DND-41 (cell line): Measurements from ENCODE around the gene SLC25A26.

ENCODE experiments used
- ATAC-seq: fragments of 200-7000 bp; cut with Tn5 transposase; 3 replicates; pipeline ENCODE4 v1.9.1; 2021; ENCODE audit warnings: low read depth; ENCODE audit not compliant: insufficient read depth
- DNase-seq: peaks from one replicate; pipeline ENCODE4 v3.0.0-alpha.2; 2020
- H2AFZ ChIP-seq: 2 replicates; pipeline ENCODE4 v1.6.0; 2012; ENCODE audit warnings: low read depth, low read length
- H3K27ac ChIP-seq: 2 replicates; pipeline ENCODE4 v1.5.1; 2012; ENCODE audit warnings: low read length, inconsistent platforms
- H3K27me3 ChIP-seq: fragments of 200-600 bp; sonication (generic); 2 replicates; pipeline ENCODE4 v1.6.0; 2012; ENCODE audit warnings: low read length, mild to moderate bottlenecking, inconsistent platforms; ENCODE audit not compliant: insufficient read depth, poor library complexity
- H3K36me3 ChIP-seq: 2 replicates; pipeline ENCODE4 v1.5.1; 2012; ENCODE audit warnings: low read length, inconsistent platforms; ENCODE audit not compliant: insufficient read depth
- H3K4me1 ChIP-seq: 2 replicates; pipeline ENCODE4 v1.5.1; 2012; ENCODE audit warnings: mild to moderate bottlenecking, low read length; ENCODE audit not compliant: insufficient read depth
- H3K4me2 ChIP-seq: 2 replicates; pipeline ENCODE4 v1.6.0; 2012; ENCODE audit warnings: mild to moderate bottlenecking, moderate library complexity, low read length, inconsistent platforms; ENCODE audit not compliant: insufficient read depth
- H3K4me3 ChIP-seq, 2 experiments: fragments of 200-600 bp in 1 of 2; shearing (Covaris generic) in 1 of 2; 2 replicates each; pipeline ENCODE4 v1.5.1; 2012 to 2016; ENCODE audit warnings: inconsistent platforms in 2 of 2, low read length in 2 of 2, mild to moderate bottlenecking in 2 of 2, low read depth in 1 of 2, moderate library complexity in 1 of 2
- H3K79me2 ChIP-seq: 2 replicates; pipeline ENCODE4 v1.6.0; 2012; ENCODE audit warnings: low read length, inconsistent platforms; ENCODE audit not compliant: insufficient read depth
- H3K9ac ChIP-seq: 2 replicates; pipeline ENCODE4 v1.6.0; 2012; ENCODE audit warnings: low read depth, mild to moderate bottlenecking, inconsistent platforms, low read length, moderate library complexity
- H3K9me3 ChIP-seq: 2 replicates; pipeline ENCODE4 v1.5.1; 2012; ENCODE audit warnings: low read length, moderate library complexity, mild to moderate bottlenecking, inconsistent platforms; ENCODE audit not compliant: insufficient read depth, severe bottlenecking
- H4K20me1 ChIP-seq: 2 replicates; pipeline ENCODE4 v1.6.0; 2012; ENCODE audit warnings: low read length; ENCODE audit not compliant: insufficient read depth
- EZH2 ChIP-seq: IDR thresholded peaks from 3 replicates; pipeline ENCODE4 v1.6.1; 2012; ENCODE audit warnings: borderline replicate concordance, low read depth, mild to moderate bottlenecking, moderate library complexity, low read length, inconsistent platforms; ENCODE audit not compliant: severe bottlenecking
- TF ChIP-seq, protein P1 (sequence below): IDR thresholded peaks from 2 replicates; pipeline ENCODE4 v1.5.1; 2012; ENCODE audit warnings: borderline replicate concordance, low read length, moderate library complexity, mild to moderate bottlenecking; ENCODE audit not compliant: poor library complexity, severe bottlenecking; ENCODE audit errors: extremely low read depth

SLC25A26 gene

DNA sequence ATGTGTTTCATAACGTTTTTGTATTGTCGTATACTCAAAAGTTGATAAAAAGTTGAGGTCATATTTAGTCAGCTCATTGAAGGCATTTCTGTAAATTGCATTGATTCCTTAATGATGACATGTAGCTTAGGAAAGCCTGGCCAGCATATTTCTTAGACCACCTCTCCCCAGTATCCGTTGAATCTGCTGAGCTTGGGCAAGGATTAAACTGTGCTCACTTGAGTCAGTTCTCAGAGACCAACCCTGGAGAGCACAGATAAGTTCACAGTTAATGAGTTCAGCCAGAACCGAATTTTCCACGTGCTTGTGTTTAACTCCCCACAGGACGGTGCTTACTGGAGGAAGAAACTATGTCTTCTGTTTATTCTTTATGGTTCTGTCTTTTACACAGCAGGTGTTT is 132.7 kb downstream of the SLC25A26 start:
- Histone ChIP-seq H3K27ac (no peak overlapping the region), H3K4me2 (no peak overlapping the region), H3K27me3 (no peaks in the 10 kb centered on the region), H3K4me1 (no peaks in the 10 kb centered on the region), H3K4me3 (no peak overlapping the region), H3K9ac (no peak overlapping the region), H3K79me2 (no peaks in the 10 kb centered on the region), H4K20me1 (no peaks in the 10 kb centered on the region), H2AFZ (no peak overlapping the region), H3K9me3 (no peaks in the 10 kb centered on the region), H3K36me3 (no peaks in the 10 kb centered on the region)
- no peak for TF ChIP-seq EZH2
- TF ChIP-seq, protein P1, sequence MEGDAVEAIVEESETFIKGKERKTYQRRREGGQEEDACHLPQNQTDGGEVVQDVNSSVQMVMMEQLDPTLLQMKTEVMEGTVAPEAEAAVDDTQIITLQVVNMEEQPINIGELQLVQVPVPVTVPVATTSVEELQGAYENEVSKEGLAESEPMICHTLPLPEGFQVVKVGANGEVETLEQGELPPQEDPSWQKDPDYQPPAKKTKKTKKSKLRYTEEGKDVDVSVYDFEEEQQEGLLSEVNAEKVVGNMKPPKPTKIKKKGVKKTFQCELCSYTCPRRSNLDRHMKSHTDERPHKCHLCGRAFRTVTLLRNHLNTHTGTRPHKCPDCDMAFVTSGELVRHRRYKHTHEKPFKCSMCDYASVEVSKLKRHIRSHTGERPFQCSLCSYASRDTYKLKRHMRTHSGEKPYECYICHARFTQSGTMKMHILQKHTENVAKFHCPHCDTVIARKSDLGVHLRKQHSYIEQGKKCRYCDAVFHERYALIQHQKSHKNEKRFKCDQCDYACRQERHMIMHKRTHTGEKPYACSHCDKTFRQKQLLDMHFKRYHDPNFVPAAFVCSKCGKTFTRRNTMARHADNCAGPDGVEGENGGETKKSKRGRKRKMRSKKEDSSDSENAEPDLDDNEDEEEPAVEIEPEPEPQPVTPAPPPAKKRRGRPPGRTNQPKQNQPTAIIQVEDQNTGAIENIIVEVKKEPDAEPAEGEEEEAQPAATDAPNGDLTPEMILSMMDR, result no peak
- DNase-seq (no peak), ATAC-seq (no peak)

DNA sequence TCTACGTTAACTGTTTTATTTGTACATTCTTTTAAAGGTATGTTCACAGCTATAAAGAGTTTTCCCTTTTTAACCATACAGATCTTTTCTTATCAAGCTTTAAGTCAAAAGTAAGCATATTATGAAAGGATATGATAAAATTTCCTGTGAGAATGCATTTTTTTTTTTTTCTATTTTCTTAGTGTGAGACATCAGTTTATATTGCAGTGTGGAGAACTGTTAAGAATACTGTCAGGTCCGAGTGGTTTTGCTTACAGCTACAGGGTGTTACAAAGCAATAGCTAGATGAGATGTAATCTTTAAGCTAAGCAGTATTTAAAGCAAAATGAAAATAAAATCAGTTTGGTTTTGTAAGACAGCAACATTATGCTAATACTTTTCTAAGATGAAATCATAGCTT is 133.2 kb downstream of the SLC25A26 start:
- no peak for TF ChIP-seq EZH2
- TF ChIP-seq, protein P1, result no peak
- no peaks in the 10 kb centered on the region for H3K36me3 ChIP-seq
- H2AFZ ChIP-seq, result no peak overlapping the region
- H3K79me2 ChIP-seq, result no peaks in the 10 kb centered on the region
- DNase-seq (no peak), ATAC-seq (no peak)
- H3K4me3 ChIP-seq, result no peak overlapping the region
- H3K4me1 ChIP-seq, result no peaks in the 10 kb centered on the region
- H3K4me2 ChIP-seq, result no peak overlapping the region
- no peak overlapping the region for H3K27ac ChIP-seq
- no peaks in the 10 kb centered on the region for H3K27me3 ChIP-seq
- no peaks in the 10 kb centered on the region for H4K20me1 ChIP-seq
- H3K9ac ChIP-seq, result no peak overlapping the region
- H3K9me3 ChIP-seq, result no peaks in the 10 kb centered on the region

DNA sequence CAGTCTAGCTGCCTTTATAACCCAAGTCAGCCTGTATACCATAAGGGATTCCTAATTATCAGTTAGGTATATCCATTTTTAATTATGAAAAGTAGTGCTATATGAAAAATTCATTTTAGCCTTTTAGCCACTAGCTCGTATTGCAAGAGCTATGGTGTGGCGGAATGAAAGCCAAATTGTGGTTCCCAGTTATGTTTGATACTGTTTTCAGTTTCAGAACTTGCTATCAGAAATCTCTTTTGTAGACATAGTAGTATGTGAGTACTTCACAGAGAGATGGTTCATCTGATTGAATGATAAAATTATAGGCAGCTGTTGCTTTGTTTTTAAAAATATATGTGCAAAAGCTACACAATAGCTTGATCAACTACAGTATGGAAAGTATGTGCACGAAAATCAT is 134.6 kb downstream of the SLC25A26 start:
- H3K79me2 ChIP-seq, result no peaks in the 10 kb centered on the region
- H3K9me3 ChIP-seq, result no peaks in the 10 kb centered on the region
- no peak for TF ChIP-seq EZH2
- TF ChIP-seq, protein P1, result no peak
- DNase-seq (no peak), ATAC-seq (no peak)
- H2AFZ ChIP-seq, result no peak overlapping the region
- no peak overlapping the region for H3K27ac ChIP-seq
- H3K4me3 ChIP-seq, result no peak overlapping the region
- H3K9ac ChIP-seq, result no peak overlapping the region
- no peaks in the 10 kb centered on the region for H4K20me1 ChIP-seq
- H3K36me3 ChIP-seq, result no peaks in the 10 kb centered on the region
- no peaks in the 10 kb centered on the region for H3K27me3 ChIP-seq
- H3K4me1 ChIP-seq, result no peaks in the 10 kb centered on the region
- no peak overlapping the region for H3K4me2 ChIP-seq

DNA sequence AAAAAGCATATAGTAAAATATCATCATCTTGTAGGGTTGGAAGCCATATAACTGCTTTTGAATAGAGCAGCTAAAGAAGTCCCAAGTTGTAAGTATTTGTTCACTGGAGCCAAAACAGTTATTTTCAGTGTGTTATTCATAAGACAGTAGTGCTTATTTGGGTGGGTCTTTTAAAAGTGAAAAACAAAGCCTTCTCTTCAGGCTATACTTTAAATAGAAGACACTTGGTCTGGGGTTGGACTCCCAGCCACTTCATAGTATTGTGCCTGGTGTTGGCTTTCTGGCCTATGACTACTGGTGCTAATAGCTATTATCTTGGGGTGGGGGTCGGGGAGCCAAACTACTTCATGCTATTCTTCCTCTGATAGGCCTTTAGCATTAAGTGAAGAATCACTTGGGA is 135.2 kb downstream of the SLC25A26 start:
- no peak overlapping the region for H3K4me3 ChIP-seq
- no peak overlapping the region for H3K27ac ChIP-seq
- H3K9me3 ChIP-seq, result no peaks in the 10 kb centered on the region
- ATAC-seq (no peak), DNase-seq (no peak)
- H3K4me2 ChIP-seq, result no peak overlapping the region
- no peak for TF ChIP-seq EZH2
- TF ChIP-seq, protein P1, result no peak
- no peak overlapping the region for H2AFZ ChIP-seq
- no peaks in the 10 kb centered on the region for H3K79me2 ChIP-seq
- no peaks in the 10 kb centered on the region for H4K20me1 ChIP-seq
- no peaks in the 10 kb centered on the region for H3K27me3 ChIP-seq
- H3K9ac ChIP-seq, result no peak overlapping the region
- H3K4me1 ChIP-seq, result no peaks in the 10 kb centered on the region
- no peaks in the 10 kb centered on the region for H3K36me3 ChIP-seq
